Neural progenitor cell (in vitro differentiated cells): Measurements from ENCODE around the gene CERS4. TPM values are rescaled to one million over a fixed set of nuclear protein-coding genes. Genes with fewer than 3 reads are reported as not detected.
"Not testable (repeated sequence)": the region's sequence is repeated elsewhere in the genome, so short reads cannot be mapped to it uniquely, and the experiment has no call there.

Experiments used
- DNase-seq: peaks from one replicate; pipeline ENCODE4 v3.0.0-alpha.2; 2016; ENCODE audit warnings: low spot score
- H2AFZ ChIP-seq: fragments of 200-600 bp; sonication (generic); replicated peaks from 2 replicates; pipeline ENCODE4 v1.6.1; 2016; ENCODE audit warnings: antibody characterized with exemption
- H3F3A ChIP-seq: fragments of 200-600 bp; sonication (generic); 2 replicates; pipeline ENCODE4 v1.6.1; 2016; ENCODE audit warnings: antibody characterized with exemption, low read depth
- H3K27ac ChIP-seq: fragments of 200-600 bp; sonication (generic); 2 replicates; pipeline ENCODE4 v1.5.1; 2016; ENCODE audit warnings: mild to moderate bottlenecking
- H3K27me3 ChIP-seq: fragments of 200-600 bp; sonication (generic); 2 replicates; pipeline ENCODE4 v1.6.1; 2016; ENCODE audit warnings: mild to moderate bottlenecking, moderate library complexity
- H3K36me3 ChIP-seq: fragments of 200-600 bp; sonication (generic); 2 replicates; pipeline ENCODE4 v1.5.1; 2016
- H3K4me1 ChIP-seq: fragments of 200-600 bp; sonication (generic); 2 replicates; pipeline ENCODE4 v1.6.1; 2016; ENCODE audit warnings: mixed run types
- H3K4me2 ChIP-seq: fragments of 200-600 bp; sonication (generic); 2 replicates; pipeline ENCODE4 v1.6.1; 2016
- H3K4me3 ChIP-seq: fragments of 200-600 bp; sonication (generic); 2 replicates; pipeline ENCODE4 v1.5.1; 2016
- H3K79me2 ChIP-seq: fragments of 200-600 bp; sonication (generic); 2 replicates; pipeline ENCODE4 v1.6.1; 2016; ENCODE audit warnings: low read depth
- H3K9ac ChIP-seq: fragments of 200-600 bp; sonication (generic); 2 replicates; pipeline ENCODE4 v1.6.1; 2016
- H3K9me3 ChIP-seq: fragments of 200-600 bp; sonication (generic); 2 replicates; pipeline ENCODE4 v1.5.1; 2016; ENCODE audit warnings: low read depth
- H4K20me1 ChIP-seq: fragments of 200-600 bp; sonication (generic); 2 replicates; pipeline ENCODE4 v1.6.1; 2016; ENCODE audit warnings: low read depth
- H3K27ac Mint-ChIP-seq: 3 replicates; pipeline ENCODE4 v1.8.0; 2021; ENCODE audit warnings: mixed read lengths
- H3K27me3 Mint-ChIP-seq: 2 replicates; pipeline ENCODE4 v1.8.0; 2022; ENCODE audit warnings: low read depth, mild to moderate bottlenecking, inconsistent platforms, moderate library complexity, mixed read lengths; ENCODE audit not compliant: insufficient read depth
- H3K36me3 Mint-ChIP-seq: 3 replicates; pipeline ENCODE4 v1.8.0; 2021; ENCODE audit warnings: mixed read lengths
- H3K4me1 Mint-ChIP-seq: 3 replicates; pipeline ENCODE4 v1.8.0; 2021; ENCODE audit warnings: mixed read lengths
- H3K4me3 Mint-ChIP-seq: 3 replicates; pipeline ENCODE4 v1.8.0; 2021; ENCODE audit warnings: mild to moderate bottlenecking, moderate library complexity, mixed read lengths
- H3K9me3 Mint-ChIP-seq: 3 replicates; pipeline ENCODE4 v1.8.0; 2020; ENCODE audit warnings: mixed read lengths
- EZH2 ChIP-seq: fragments of 200-600 bp; sonication (generic); IDR thresholded peaks from 2 replicates; pipeline ENCODE4 v1.6.1; 2017; ENCODE audit warnings: antibody characterized with exemption, mild to moderate bottlenecking, moderate library complexity
- EZH2phosphoT487 ChIP-seq: fragments of 200-600 bp; sonication (generic); IDR thresholded peaks from 2 replicates; pipeline ENCODE4 v1.6.1; 2017; ENCODE audit warnings: antibody characterized with exemption
- total RNA-seq: library from RNA; depleted of rRNA; stranded (reverse); fragments of >200 nt; gene quantifications from 2 replicates; pipeline ENCODE4 v1.2.3, GENCODE V29; 2015; ENCODE audit warnings: low replicate concordance
- TF ChIP-seq, protein P1 (sequence below): fragments of 200-600 bp; sonication (generic); IDR thresholded peaks from 2 replicates; pipeline ENCODE4 v1.5.1; 2017; ENCODE audit warnings: antibody characterized with exemption, mild to moderate bottlenecking

CERS4 gene
- total RNA-seq, 1 donor from 2014 or later = 34.1 TPM

DNA sequence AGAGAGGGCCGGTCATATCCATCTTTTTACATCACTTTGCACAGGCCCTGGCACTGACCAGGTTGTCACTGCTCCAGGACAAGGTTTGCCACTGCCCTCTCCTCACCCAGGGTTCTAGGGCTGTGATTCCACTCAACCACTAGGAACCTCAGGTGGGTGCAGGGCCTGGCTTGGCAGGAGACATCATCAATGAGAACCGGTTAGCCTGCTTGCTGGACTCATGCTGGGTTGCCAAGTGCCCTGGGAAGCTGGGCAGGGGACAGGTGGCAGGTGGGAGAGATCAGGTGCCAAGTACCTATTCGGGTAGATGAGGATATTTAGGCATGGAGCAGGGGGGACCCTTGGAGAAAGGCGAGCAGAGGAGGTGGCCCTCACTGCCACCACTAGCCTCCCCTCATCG is 4.2 kb upstream of the CERS4 start:
- Mint-ChIP-seq H3K9me3 (no peaks in the 10 kb centered on the region), H3K36me3 (no peaks in the 10 kb centered on the region), H3K4me1 (peaks cover 21% of the 10 kb centered on the region), H3K4me3 (peak overlapping the region; percentile 52), H3K27me3 (peaks cover 14% of the 10 kb centered on the region), H3K27ac (peak overlapping the region; percentile 57)
- peaks cover 17% of the 10 kb centered on the region for H3K4me1 ChIP-seq
- H3K9me3 ChIP-seq = no peaks in the 10 kb centered on the region
- no peaks in the 10 kb centered on the region for H3K27me3 ChIP-seq
- no peak overlapping the region for H3K4me2 ChIP-seq
- no peaks in the 10 kb centered on the region for H3K36me3 ChIP-seq
- H2AFZ ChIP-seq = no peak overlapping the region
- no peak overlapping the region for H3K9ac ChIP-seq
- H3K27ac ChIP-seq = no peak overlapping the region
- H3K4me3 ChIP-seq = no peak overlapping the region
- H4K20me1 ChIP-seq = peaks cover under 1% of the 10 kb centered on the region
- TF ChIP-seq EZH2 (no peak), EZH2phosphoT487 (no peak)
- TF ChIP-seq, protein P1, sequence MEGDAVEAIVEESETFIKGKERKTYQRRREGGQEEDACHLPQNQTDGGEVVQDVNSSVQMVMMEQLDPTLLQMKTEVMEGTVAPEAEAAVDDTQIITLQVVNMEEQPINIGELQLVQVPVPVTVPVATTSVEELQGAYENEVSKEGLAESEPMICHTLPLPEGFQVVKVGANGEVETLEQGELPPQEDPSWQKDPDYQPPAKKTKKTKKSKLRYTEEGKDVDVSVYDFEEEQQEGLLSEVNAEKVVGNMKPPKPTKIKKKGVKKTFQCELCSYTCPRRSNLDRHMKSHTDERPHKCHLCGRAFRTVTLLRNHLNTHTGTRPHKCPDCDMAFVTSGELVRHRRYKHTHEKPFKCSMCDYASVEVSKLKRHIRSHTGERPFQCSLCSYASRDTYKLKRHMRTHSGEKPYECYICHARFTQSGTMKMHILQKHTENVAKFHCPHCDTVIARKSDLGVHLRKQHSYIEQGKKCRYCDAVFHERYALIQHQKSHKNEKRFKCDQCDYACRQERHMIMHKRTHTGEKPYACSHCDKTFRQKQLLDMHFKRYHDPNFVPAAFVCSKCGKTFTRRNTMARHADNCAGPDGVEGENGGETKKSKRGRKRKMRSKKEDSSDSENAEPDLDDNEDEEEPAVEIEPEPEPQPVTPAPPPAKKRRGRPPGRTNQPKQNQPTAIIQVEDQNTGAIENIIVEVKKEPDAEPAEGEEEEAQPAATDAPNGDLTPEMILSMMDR = no peak
- peaks cover 39% of the 10 kb centered on the region for H3F3A ChIP-seq
- peaks cover 7% of the 10 kb centered on the region for H3K79me2 ChIP-seq
- no peak for DNase-seq

DNA sequence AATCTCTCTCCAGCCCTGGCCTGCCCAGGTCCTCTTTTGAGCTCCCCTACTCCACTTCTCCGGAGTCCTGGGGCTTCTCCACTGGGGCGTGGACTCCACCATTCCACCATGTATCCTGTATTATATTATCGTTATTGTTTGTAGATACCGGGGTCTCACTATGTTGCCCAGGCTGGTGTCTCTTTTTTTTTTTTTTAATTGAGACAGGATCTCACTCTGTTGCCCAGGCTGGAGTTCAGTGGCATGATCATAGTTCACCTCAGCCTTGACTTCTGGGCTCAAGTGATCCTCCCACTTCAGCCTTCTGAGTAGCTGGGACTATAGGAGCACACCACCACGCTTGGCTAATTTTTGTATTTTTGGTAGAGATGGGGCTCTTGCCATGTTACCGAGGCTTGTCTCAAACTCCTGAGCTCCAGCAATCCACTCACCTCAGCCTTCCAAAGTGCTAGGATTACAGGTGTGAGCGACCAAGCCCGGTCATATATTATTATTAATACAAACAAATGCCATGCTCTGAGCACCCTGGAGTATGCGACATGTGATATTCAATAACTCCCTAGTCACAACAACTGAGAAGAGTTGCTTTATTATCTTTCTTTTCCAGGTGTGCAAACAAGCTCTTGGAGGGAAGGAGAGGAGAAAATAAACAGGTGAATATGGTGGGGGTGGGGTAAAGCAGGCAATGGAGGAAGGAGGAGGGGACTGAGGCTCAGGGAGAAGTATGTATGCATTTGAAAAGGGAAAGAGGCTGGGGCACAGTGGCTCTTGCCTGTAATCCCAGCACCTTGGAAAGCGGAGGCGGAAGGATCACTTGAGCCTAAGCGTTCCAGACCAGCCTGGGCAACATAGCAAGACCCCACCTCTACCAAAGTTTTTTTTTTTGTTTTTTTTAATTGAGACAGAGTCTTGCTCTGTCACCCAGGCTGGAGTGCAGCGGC is 2.8 kb upstream of the CERS4 start:
- Histone ChIP-seq H3K79me2 (peaks cover 21% of the 10 kb centered on the region), H3K36me3 (no peaks in the 10 kb centered on the region), H2AFZ (no peak overlapping the region), H3K4me3 (no peak overlapping the region), H3K27me3 (no peaks in the 10 kb centered on the region), H3F3A (peaks cover 48% of the 10 kb centered on the region), H3K4me2 (no peak overlapping the region), H4K20me1 (peaks cover 15% of the 10 kb centered on the region), H3K4me1 (peaks cover 23% of the 10 kb centered on the region), H3K27ac (no peak overlapping the region), H3K9ac (no peak overlapping the region), H3K9me3 (no peaks in the 10 kb centered on the region)
- TF ChIP-seq EZH2 (no peak), EZH2phosphoT487 (no peak)
- TF ChIP-seq, protein P1 = no peak
- H3K9me3 Mint-ChIP-seq = no peaks in the 10 kb centered on the region
- H3K4me1 Mint-ChIP-seq = peaks cover 27% of the 10 kb centered on the region
- peaks cover 11% of the 10 kb centered on the region for H3K27me3 Mint-ChIP-seq
- no peak overlapping the region for H3K27ac Mint-ChIP-seq
- peak overlapping the region; percentile 33 for H3K4me3 Mint-ChIP-seq
- DNase-seq = no peak
- H3K36me3 Mint-ChIP-seq = no peaks in the 10 kb centered on the region

DNA sequence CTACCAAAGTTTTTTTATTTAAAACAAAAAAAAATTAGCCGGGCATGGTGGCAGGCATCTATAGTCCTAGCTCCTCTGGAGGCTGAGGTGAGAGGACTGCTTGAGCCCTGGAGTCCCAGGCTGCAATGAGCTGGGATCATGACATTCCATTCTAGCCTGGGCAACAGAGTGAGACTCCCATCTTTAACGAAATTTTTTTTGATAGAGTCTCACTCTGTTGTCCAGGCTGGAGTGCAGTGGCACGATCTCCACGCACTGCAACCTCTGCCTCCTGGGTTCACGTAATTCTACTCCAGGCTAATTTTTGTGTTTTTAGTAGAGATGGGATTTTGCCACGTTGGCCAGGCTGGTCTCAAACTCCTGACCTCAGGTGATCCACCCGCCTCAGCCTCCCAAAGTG is 1.8 kb upstream of the CERS4 start:
- not testable (repeated sequence) for H3K36me3 ChIP-seq, H3K4me3 ChIP-seq, H3K9me3 ChIP-seq, H3K27ac Mint-ChIP-seq, H3K9me3 Mint-ChIP-seq, H3K27me3 Mint-ChIP-seq, H3K36me3 Mint-ChIP-seq, H3K4me3 Mint-ChIP-seq, H3K27me3 ChIP-seq, H3K27ac ChIP-seq, DNase-seq, H3K4me2 ChIP-seq, H2AFZ ChIP-seq, H3K9ac ChIP-seq
- Histone ChIP-seq H3K79me2 (peaks cover 30% of the 10 kb centered on the region), H4K20me1 (peaks cover 24% of the 10 kb centered on the region), H3K4me1 (peaks cover 23% of the 10 kb centered on the region), H3F3A (peaks cover 50% of the 10 kb centered on the region)
- peaks cover 30% of the 10 kb centered on the region for H3K4me1 Mint-ChIP-seq
